Upper lobe of left lung (tissue), 6 donors: ENCODE measurements around the gene ATF6. TPM values are rescaled to one million over a fixed set of nuclear protein-coding genes. Genes with fewer than 3 reads are reported as not detected.
A peak's percentile ranks its signal among the peaks of the same experiment; 100 is the strongest.

Experiments
- ATAC-seq, 2 donors: fragments of 200-7000 bp; cut with Tn5 transposase; one replicate each; pipeline ENCODE4 v1.9.1; 2022; ENCODE audit warnings: mild to moderate bottlenecking in 2 of 2, moderate library complexity in 2 of 2; ENCODE audit not compliant: low FRiP score in 2 of 2
- DNase-seq, 2 donors: peaks; one replicate each; pipeline ENCODE4 v3.0.0-alpha.2; 2019 to 2020
- H3K27ac ChIP-seq, 4 donors: fragments of 200-600 bp; sonication (generic); one replicate each; pipeline ENCODE4 v1.5.1; 2016 to 2019
- H3K27me3 ChIP-seq, 4 donors: fragments of 200-600 bp; sonication (generic); one replicate each; pipeline ENCODE4 v1.5.1; 2017 to 2019
- H3K36me3 ChIP-seq, 4 donors: fragments of 200-600 bp; sonication (generic); one replicate each; pipeline ENCODE4 v1.5.1; 2016 to 2019
- H3K4me1 ChIP-seq, 4 donors: fragments of 200-600 bp; sonication (generic); one replicate each; pipeline ENCODE4 v1.5.1; 2018 to 2019
- H3K4me3 ChIP-seq, 4 donors: fragments of 200-600 bp; sonication (generic); one replicate each; pipeline ENCODE4 v1.5.1; 2017 to 2019; ENCODE audit warnings: mild to moderate bottlenecking in 2 of 4, moderate library complexity in 1 of 4
- H3K9me3 ChIP-seq, 4 donors: fragments of 200-600 bp; sonication (generic); one replicate each; pipeline ENCODE4 v1.5.1; 2018 to 2019
- CTCF ChIP-seq, 6 experiments: fragments of 450-650 bp in 4 of 6; fragments of 200-600 bp in 2 of 6; sonication (generic) in 2 of 6; IDR thresholded peaks; one replicate each; pipeline ENCODE4 v1.5.1; 2016 to 2019; ENCODE audit warnings: antibody characterized with exemption in 6 of 6
- EP300 ChIP-seq, 4 donors: sonication (generic); formaldehyde crosslinking; IDR thresholded peaks; one replicate each; pipeline ENCODE4 v1.5.1; 2017; ENCODE audit warnings: antibody characterized with exemption in 4 of 4, control low read depth in 2 of 4
- POLR2A ChIP-seq, 4 donors: fragments of 450-650 bp; IDR thresholded peaks; one replicate each; pipeline ENCODE4 v1.5.1; 2016 to 2017; ENCODE audit warnings: antibody characterized with exemption in 4 of 4, mild to moderate bottlenecking in 2 of 4
- POLR2AphosphoS5 ChIP-seq, 2 donors: sonication (generic); formaldehyde crosslinking; IDR thresholded peaks; one replicate each; pipeline ENCODE4 v1.5.1; 2017; ENCODE audit warnings: antibody characterized with exemption in 2 of 2
- WGBS, 2 donors: methylation state at CpG; one replicate each; pipeline ENCODE4 v1.1.5; 2017 to 2018; 5-methylcytosine and 5-hydroxymethylcytosine counted together
- total RNA-seq, 6 donors: library from RNA; depleted of rRNA in 4 of 6; stranded (reverse); fragments of >200 nt in 4 of 6; gene quantifications; one replicate each; pipeline versions ENCODE4 v1.1.0 to v1.2.1, GENCODE V29; 2016 to 2021
- donor health status: DM: no; HTN: no; CAD: no; lungs with moderate emphysema.
- donor health status: DM: no; HTN: yes; CAD: no; lungs with severe emphysema.

ATF6 gene
- total RNA-seq, 6 donors from 2014 or later, result 14.2 to 36.7 (median 27.0) TPM

GRCh38 chr1:161987872-161988271 is 221.8 kb downstream of the ATF6 start:
- Histone ChIP-seq H3K36me3 (no peaks in the 10 kb centered on the region), H3K9me3 (peaks cover 0 to 8% (median 6%) of the 10 kb centered on the region in 4 donors), H3K27ac (no peak overlapping the region), H3K27me3 (no peaks in the 10 kb centered on the region), H3K4me3 (no peak overlapping the region), H3K4me1 (peaks cover 0 to 6% (median 2%) of the 10 kb centered on the region in 4 donors)
- no peak for ATAC-seq
- no peak for TF ChIP-seq CTCF (IDR thresholded peaks at IDR 0.05)
- no peak for DNase-seq
- 81% methylated on average over 5 of the region's 5 CpGs for WGBS, 2 donors

- peaks cover 0 to 8% (median 6%) of the 10 kb centered on the region in 4 donors for H3K9me3 ChIP-seq
- no peaks in the 10 kb centered on the region for H3K27me3 ChIP-seq
- no peak for TF ChIP-seq POLR2AphosphoS5 (IDR thresholded peaks at IDR 0.05)
- TF ChIP-seq EP300 (IDR thresholded peaks at IDR 0.05), result no peak
- no peak for TF ChIP-seq CTCF (IDR thresholded peaks at IDR 0.05)
- TF ChIP-seq POLR2A (IDR thresholded peaks at IDR 0.05), result no peak
- ATAC-seq (no peak), DNase-seq (no peak)
- H3K4me1 ChIP-seq, result peaks cover 0 to 6% (median 2%) of the 10 kb centered on the region in 4 donors
- H3K27ac ChIP-seq, result no peak overlapping the region
- H3K4me3 ChIP-seq, result no peak overlapping the region
- H3K36me3 ChIP-seq, result no peaks in the 10 kb centered on the region
- 61 to 71% methylated on average over 5 of the region's 5 CpGs for WGBS, 2 donors
These were observed 222.3 kb downstream of the ATF6 start for GRCh38 chr1:161988413-161988812.

DNA sequence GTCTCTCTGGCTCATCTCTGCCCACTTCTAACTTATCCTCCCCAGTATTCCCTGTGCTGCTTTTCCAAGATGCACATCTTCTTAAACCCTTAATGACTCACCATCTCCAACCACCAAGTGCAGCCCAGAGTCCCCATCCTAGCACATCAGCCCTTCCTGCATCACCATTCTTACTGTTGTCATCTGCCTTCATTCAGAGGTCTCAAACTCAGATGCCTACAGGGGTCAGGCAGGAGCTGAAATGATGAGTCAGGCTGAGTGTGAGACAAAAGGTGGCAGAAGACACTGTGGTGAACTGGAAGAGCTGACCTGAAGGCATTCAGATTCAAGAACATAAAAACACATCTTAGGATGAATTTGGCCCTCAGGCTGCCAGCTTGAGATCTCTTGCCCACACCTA is 223.0 kb downstream of the ATF6 start:
- H3K27me3 ChIP-seq, result no peaks in the 10 kb centered on the region
- peaks cover 0 to 8% (median 6%) of the 10 kb centered on the region in 4 donors for H3K9me3 ChIP-seq
- DNase-seq (no peak), ATAC-seq (no peak)
- TF ChIP-seq EP300 (IDR thresholded peaks at IDR 0.05) (no peak), CTCF (IDR thresholded peaks at IDR 0.05) (no peak), POLR2A (IDR thresholded peaks at IDR 0.05) (no peak), POLR2AphosphoS5 (IDR thresholded peaks at IDR 0.05) (no peak)
- H3K27ac ChIP-seq, result peak overlapping the region in 1 of 4 donors; percentile 28
- peaks cover 0 to 6% (median 2%) of the 10 kb centered on the region in 4 donors for H3K4me1 ChIP-seq
- H3K4me3 ChIP-seq, result no peak overlapping the region
- H3K36me3 ChIP-seq, result no peaks in the 10 kb centered on the region

GRCh38 chr1:161989786-161990185 is 223.7 kb downstream of the ATF6 start:
- TF ChIP-seq POLR2A (IDR thresholded peaks at IDR 0.05) (no peak), POLR2AphosphoS5 (IDR thresholded peaks at IDR 0.05) (no peak), EP300 (IDR thresholded peaks at IDR 0.05) (no peak), CTCF (IDR thresholded peaks at IDR 0.05) (no peak)
- 69 to 82% methylated on average over 5 of the region's 5 CpGs for WGBS, 2 donors
- Histone ChIP-seq H3K36me3 (no peaks in the 10 kb centered on the region), H3K4me3 (no peak overlapping the region), H3K27me3 (no peaks in the 10 kb centered on the region), H3K9me3 (peaks cover 0 to 8% (median 6%) of the 10 kb centered on the region in 4 donors), H3K4me1 (peaks cover 0 to 6% (median 2%) of the 10 kb centered on the region in 4 donors), H3K27ac (peak overlapping the region in 1 of 4 donors; percentile 28)
- DNase-seq (no peak), ATAC-seq (peak in 1 of 2 donors; percentile 64)

DNA sequence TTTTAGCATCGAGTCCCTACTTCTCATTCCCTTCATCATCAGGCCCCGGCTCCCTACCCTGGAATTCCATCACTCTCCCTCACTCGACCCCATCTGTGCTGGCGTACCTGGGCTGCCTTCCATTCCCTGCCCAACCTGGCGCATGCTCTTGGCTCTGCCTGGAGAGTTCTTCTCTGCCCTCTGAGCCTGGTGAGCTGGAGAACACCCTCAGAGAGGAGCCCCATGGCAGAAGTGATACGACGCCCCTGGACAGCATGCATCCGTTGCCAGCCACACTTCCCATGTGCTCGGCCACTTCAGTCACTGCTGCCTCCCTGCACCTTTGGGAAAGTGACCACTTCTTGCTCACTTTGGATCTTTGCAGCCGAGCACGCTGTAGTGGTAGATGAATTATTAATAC is 227.5 kb downstream of the ATF6 start:
- Histone ChIP-seq H3K27ac (no peak overlapping the region), H3K4me3 (no peak overlapping the region), H3K9me3 (no peaks in the 10 kb centered on the region), H3K36me3 (no peaks in the 10 kb centered on the region), H3K27me3 (no peaks in the 10 kb centered on the region), H3K4me1 (peaks cover 0 to 6% (median 1%) of the 10 kb centered on the region in 4 donors)
- TF ChIP-seq POLR2AphosphoS5 (IDR thresholded peaks at IDR 0.05) (no peak), CTCF (IDR thresholded peaks at IDR 0.05) (no peak), EP300 (IDR thresholded peaks at IDR 0.05) (no peak), POLR2A (IDR thresholded peaks at IDR 0.05) (no peak)
- DNase-seq (no peak), ATAC-seq (no peak)
- 85 to 88% methylated on average over 11 of the region's 11 CpGs for WGBS, 2 donors
